IMR-90 (cell line): ENCODE measurements around the gene RAB11FIP3. TPM values are rescaled to one million over a fixed set of nuclear protein-coding genes. Genes with fewer than 3 reads are reported as not detected.

Experiments used
- ATAC-seq: fragments of 200-7000 bp; cut with Tn5 transposase; 2 replicates; pipeline ENCODE4 v1.9.1; 2020; ENCODE audit warnings: low read depth, mild to moderate bottlenecking, moderate library complexity
- BruUV-seq: library from RNA; stranded (reverse); fragments of 400-500 nt; replicated peaks from 2 replicates; lab custom pipeline; 2021; lab: Mats Ljungman, UMichigan
- CTCF ChIA-PET: fragments of 300-600 bp; formaldehyde crosslinking; extraction: SDS; loops from one replicate; lab custom pipeline; 2021; ENCODE audit warnings: antibody characterized with exemption; lab: Yijun Ruan, JAX
- POLR2A ChIA-PET: fragments of 300-600 bp; sonication (Branson Sonifier 250); formaldehyde crosslinking; loops from one replicate; lab custom pipeline; 2022; ENCODE audit warnings: antibody characterized with exemption; ENCODE audit not compliant: unreplicated experiment; lab: Charles Lee
- DNase-seq: peaks from one replicate; pipeline ENCODE4 v3.0.0; 2013
- H2AFZ ChIP-seq: replicated peaks from 2 replicates; pipeline ENCODE3; 2013; ENCODE audit warnings: low read length, mild to moderate bottlenecking; ENCODE audit not compliant: poor library complexity
- H2AK5ac ChIP-seq: 2 replicates; pipeline ENCODE4 v1.6.1; 2013; ENCODE audit warnings: low read depth, low read length, inconsistent platforms
- H2AK9ac ChIP-seq: replicated peaks from 2 replicates; pipeline ENCODE3; 2013; ENCODE audit warnings: mild to moderate bottlenecking, low read depth, low read length, moderate library complexity; ENCODE audit not compliant: poor library complexity
- H2BK120ac ChIP-seq: 2 replicates; pipeline ENCODE4 v1.6.1; 2013; ENCODE audit warnings: low read depth, low read length, inconsistent platforms
- H2BK15ac ChIP-seq: 3 replicates; pipeline ENCODE4 v1.6.1; 2013; ENCODE audit warnings: low read depth, low read length, inconsistent platforms
- H2BK20ac ChIP-seq: 2 replicates; pipeline ENCODE4 v1.6.1; 2013; ENCODE audit warnings: low read depth, mild to moderate bottlenecking, inconsistent platforms, low read length, moderate library complexity
- H2BK5ac ChIP-seq: 2 replicates; pipeline ENCODE4 v1.6.1; 2013; ENCODE audit warnings: mild to moderate bottlenecking, low read depth, low read length, inconsistent platforms; ENCODE audit not compliant: poor library complexity, severe bottlenecking
- H3K14ac ChIP-seq: replicated peaks from 2 replicates; pipeline ENCODE4 v1.6.1; 2013; ENCODE audit warnings: low read depth, low read length, inconsistent platforms
- H3K18ac ChIP-seq: 2 replicates; pipeline ENCODE4 v1.6.1; 2013; ENCODE audit warnings: low read depth, low read length, control low read depth
- H3K23ac ChIP-seq: 2 replicates; pipeline ENCODE4 v1.6.1; 2013; ENCODE audit warnings: low read depth, low read length, inconsistent platforms
- H3K27ac ChIP-seq: 2 replicates; pipeline ENCODE4 v1.5.1; 2013; ENCODE audit warnings: mild to moderate bottlenecking, control low read depth, low read length; ENCODE audit not compliant: insufficient read depth
- H3K27me3 ChIP-seq: 2 replicates; pipeline ENCODE4 v1.6.1; 2013; ENCODE audit warnings: low read length; ENCODE audit not compliant: control insufficient read depth, insufficient read depth
- H3K36me3 ChIP-seq: 2 replicates; pipeline ENCODE4 v1.6.1; 2013; ENCODE audit warnings: low read length, mixed read lengths; ENCODE audit not compliant: control insufficient read depth, insufficient read depth
- H3K4ac ChIP-seq: 2 replicates; pipeline ENCODE4 v1.6.1; 2013; ENCODE audit warnings: low read depth, low read length, inconsistent platforms
- H3K4me1 ChIP-seq: 2 replicates; pipeline ENCODE4 v1.6.1; 2013; ENCODE audit warnings: low read length, mixed read lengths; ENCODE audit not compliant: control insufficient read depth, insufficient read depth
- H3K4me2 ChIP-seq: 2 replicates; pipeline ENCODE4 v1.6.1; 2013; ENCODE audit warnings: low read depth, mild to moderate bottlenecking, control low read depth, low read length, moderate library complexity
- H3K4me3 ChIP-seq: 2 replicates; pipeline ENCODE4 v1.5.1; 2013; ENCODE audit warnings: low read depth, mild to moderate bottlenecking, control low read depth, low read length, moderate library complexity; ENCODE audit not compliant: insufficient read depth
- H3K56ac ChIP-seq: 2 replicates; pipeline ENCODE4 v1.6.1; 2013; ENCODE audit warnings: low read length, inconsistent platforms; ENCODE audit not compliant: insufficient read depth; ENCODE audit errors: extremely low read depth
- H3K79me1 ChIP-seq, 2 experiments: 2 replicates each; pipeline ENCODE4 v1.6.1; 2013; ENCODE audit warnings: low read length in 2 of 2, inconsistent platforms in 1 of 2, low read depth in 1 of 2
- H3K9ac ChIP-seq: 2 replicates; pipeline ENCODE4 v1.6.1; 2013; ENCODE audit warnings: low read depth, low read length, control low read depth
- H3K9me1 ChIP-seq: 2 replicates; pipeline ENCODE4 v1.6.1; 2013; ENCODE audit warnings: low read length, inconsistent platforms; ENCODE audit not compliant: insufficient read depth
- H3K9me3 ChIP-seq: 2 replicates; pipeline ENCODE4 v1.6.1; 2013; ENCODE audit warnings: low read length; ENCODE audit not compliant: control insufficient read depth, insufficient read depth
- H4K20me1 ChIP-seq: 2 replicates; pipeline ENCODE4 v1.6.1; 2013; ENCODE audit warnings: low read length, inconsistent platforms; ENCODE audit not compliant: insufficient read depth
- H4K5ac ChIP-seq: 2 replicates; pipeline ENCODE4 v1.6.1; 2013; ENCODE audit warnings: mild to moderate bottlenecking, low read depth, low read length, control low read depth
- H4K8ac ChIP-seq, 2 experiments: 2 replicates each; pipeline ENCODE4 v1.6.1; 2013; ENCODE audit warnings: low read depth in 2 of 2, low read length in 2 of 2, control low read depth in 1 of 2, inconsistent platforms in 1 of 2
- H4K91ac ChIP-seq: 2 replicates; pipeline ENCODE4 v1.6.1; 2013; ENCODE audit warnings: low read depth, low read length, inconsistent platforms; ENCODE audit not compliant: insufficient read depth
- BHLHE40 ChIP-seq: fragments of 150-350 bp; IDR thresholded peaks from 2 replicates; pipeline ENCODE4 v1.6.1; 2016; ENCODE audit warnings: mild to moderate bottlenecking, low read depth, low read length
- CEBPB ChIP-seq: IDR thresholded peaks from 2 replicates; pipeline ENCODE4 v1.6.1; 2012; ENCODE audit warnings: low read depth, low read length, improper control_type of control experiment
- CHD1 ChIP-seq: IDR thresholded peaks from 2 replicates; pipeline ENCODE4 v1.6.1; 2012; ENCODE audit warnings: low read depth, low read length, improper control_type of control experiment
- FOS ChIP-seq: fragments of 150-350 bp; IDR thresholded peaks from 2 replicates; pipeline ENCODE4 v1.6.1; 2016; ENCODE audit warnings: low read depth, low read length
- MAFK ChIP-seq: IDR thresholded peaks from 2 replicates; pipeline ENCODE4 v1.6.1; 2012; ENCODE audit warnings: low read depth, low read length, improper control_type of control experiment
- MAZ ChIP-seq: IDR thresholded peaks from 2 replicates; pipeline ENCODE4 v1.6.1; 2012; ENCODE audit warnings: low read depth, mild to moderate bottlenecking, low read length, improper control_type of control experiment, moderate library complexity, borderline replicate concordance
- MXI1 ChIP-seq: IDR thresholded peaks from 2 replicates; pipeline ENCODE4 v1.6.1; 2012; ENCODE audit warnings: low read depth, mild to moderate bottlenecking, low read length, moderate library complexity, borderline replicate concordance
- NFE2L2 ChIP-seq: fragments of 150-350 bp; IDR thresholded peaks from 2 replicates; pipeline ENCODE4 v1.6.1; 2016; ENCODE audit warnings: low read depth, mild to moderate bottlenecking, low read length
- POLR2A ChIP-seq: IDR thresholded peaks from 2 replicates; pipeline ENCODE4 v1.6.1; 2012; ENCODE audit warnings: mild to moderate bottlenecking, low read depth, low read length
- RCOR1 ChIP-seq: IDR thresholded peaks from 2 replicates; pipeline ENCODE4 v1.6.1; 2012; ENCODE audit warnings: mild to moderate bottlenecking, low read length, improper control_type of control experiment; ENCODE audit not compliant: insufficient replicate concordance
- RFX5 ChIP-seq: IDR thresholded peaks from 2 replicates; pipeline ENCODE4 v1.8.0; 2012; ENCODE audit warnings: low read depth, mild to moderate bottlenecking, low read length, moderate library complexity
- SMC3 ChIP-seq: fragments of 150-350 bp; IDR thresholded peaks from 2 replicates; pipeline ENCODE4 v1.6.1; 2016; ENCODE audit warnings: low read depth, mild to moderate bottlenecking, antibody characterized with exemption, low read length, moderate library complexity
- WGBS, 2 experiments: methylation state at CpG; one replicate each; pipeline versions ENCODE4 v1.1.5 to v1.1.7; 2013; ENCODE audit warnings: missing lambda C conversion rate in 2 of 2; ENCODE audit not compliant: insufficient read length in 1 of 2; ENCODE audit errors: extremely low coverage in 2 of 2; 5-methylcytosine and 5-hydroxymethylcytosine counted together
- dilution Hi-C: fragments of 300-500 bp; cut with HindIII; formaldehyde crosslinking; loops from one replicate; pipeline ENCODE4 v1.14.3; 2018; ENCODE audit warnings: low sequenced_read_pairs; ENCODE audit not compliant: unreplicated experiment
- in situ Hi-C: fragments of 300-500 bp; cut with MboI; formaldehyde crosslinking; loops from 3 replicates; pipeline ENCODE4 v1.14.3; 2019; ENCODE audit warnings: low sequenced_read_pairs, inconsistent platforms, mixed read lengths
- intact Hi-C: fragments of 100-400 bp; cut with micrococcal nuclease; formaldehyde crosslinking; loops from 2 replicates; pipeline ENCODE4 v1.10.0; 2022
- polyA plus RNA-seq, 3 experiments: library from polyadenylated mRNA; depleted of rRNA; stranded (reverse); fragments of >200 nt; gene quantifications; 2 replicates each; pipeline ENCODE4 v1.2.3, GENCODE V29; 2012; ENCODE audit warnings: low replicate concordance in 1 of 3
- total RNA-seq: library from RNA; depleted of rRNA; stranded (reverse); fragments of >200 nt; gene quantifications from 2 replicates; pipeline ENCODE4 v1.2.3, GENCODE V29; 2012
- TF ChIP-seq, protein P1 (sequence below): fragments of 150-350 bp; IDR thresholded peaks from 2 replicates; pipeline ENCODE4 v1.6.1; 2016; ENCODE audit warnings: low read depth, mild to moderate bottlenecking, low read length, moderate library complexity, borderline replicate concordance
- TF ChIP-seq, protein P2 (sequence below): conservative IDR thresholded peaks from 2 replicates; pipeline ENCODE4 v1.5.1; 2012; ENCODE audit warnings: mild to moderate bottlenecking, low read depth, low read length, improper control_type of control experiment
- TF ChIP-seq, protein P3 (sequence below): fragments of 150-350 bp; IDR thresholded peaks from 2 replicates; pipeline ENCODE4 v1.6.1; 2017; ENCODE audit warnings: mild to moderate bottlenecking, antibody characterized with exemption, low read length, low read depth

The RAB11FIP3 gene
- total and polyA plus RNA-seq, 2 of the 4 experiments (the other 2 are of a cell fraction), result 7.5 to 22.5 TPM

DNA sequence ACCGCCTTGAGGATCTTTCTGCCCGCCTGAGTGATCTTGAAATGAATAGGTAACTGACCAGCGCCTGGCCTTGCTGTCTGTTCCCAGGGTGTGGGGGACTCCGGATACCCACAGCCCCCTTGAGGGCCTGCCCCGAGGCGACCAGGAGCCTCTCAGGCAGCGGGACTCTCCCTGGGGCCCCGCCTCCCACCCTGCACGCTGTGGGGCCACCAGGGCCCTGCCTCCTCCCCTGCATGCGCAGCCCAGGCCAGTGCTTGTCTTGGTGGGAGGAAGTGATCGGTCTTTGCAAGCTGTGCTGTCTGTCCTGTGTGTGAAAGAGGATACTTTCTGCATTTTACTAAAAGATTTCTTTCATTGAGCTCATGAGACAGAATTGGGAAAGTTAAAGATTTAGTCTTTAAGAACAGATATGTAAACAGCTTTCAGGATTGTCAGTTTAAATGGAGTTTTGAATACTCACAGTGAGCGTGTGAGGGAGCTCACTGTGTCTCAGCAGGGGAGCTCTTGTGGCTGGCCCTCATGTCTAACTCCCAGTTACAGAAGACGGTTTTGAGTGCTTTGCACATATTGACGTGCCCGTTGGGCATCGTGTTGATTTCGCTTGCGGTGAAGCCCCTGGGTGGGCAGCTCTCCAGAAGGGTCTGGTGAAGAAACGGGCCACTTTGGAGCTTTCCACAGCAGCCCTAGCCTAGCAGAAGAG, 65.9 kb downstream of the RAB11FIP3 start:
- Histone ChIP-seq H3K56ac (no peak overlapping the region), H3K27me3 (no peaks in the 10 kb centered on the region), H2BK15ac (no peak overlapping the region), H3K23ac (no peak overlapping the region), H3K4me1 (no peaks in the 10 kb centered on the region; the same call in 1 of the 2 replicates), H4K20me1 (peaks cover 4% of the 10 kb centered on the region; the same call in 1 of the 2 replicates), H3K36me3 (peaks cover 27% of the 10 kb centered on the region), H2AFZ (no peak overlapping the region), H3K9me3 (no peaks in the 10 kb centered on the region), H2BK20ac (no peak overlapping the region), H3K4me2 (no peak overlapping the region), H4K5ac (no peak overlapping the region), H2AK5ac (no peak overlapping the region), H2BK5ac (no peak overlapping the region), H3K4ac (no peak overlapping the region), H3K9me1 (peaks cover 4% of the 10 kb centered on the region; the same call in 1 of the 2 replicates), H3K9ac (no peak overlapping the region), H4K91ac (no peak overlapping the region), H3K14ac (no peak overlapping the region), H3K18ac (no peak overlapping the region), H3K79me1 (peaks cover 0 to 11% of the 10 kb centered on the region in 2 experiments; a peak in 1 of 4 replicates), H3K27ac (no peak overlapping the region), H2AK9ac (no peak overlapping the region), H4K8ac (no peak overlapping the region), H2BK120ac (no peak overlapping the region), H3K4me3 (no peak overlapping the region)
- WGBS, 2 experiments, result 98% methylated on average over 8 of the region's 19 CpGs; no CpG with 5 or more reads in 1 of the 2 experiments
- peak; percentile 64; the same call in 1 of the 2 replicates for ATAC-seq
- intact Hi-C loops, result no loop called here
- dilution Hi-C loops, result no loop called here
- in situ Hi-C loops, result no loop called here
- no TSS peak for BruUV-seq
- ChIA-PET CTCF (no interaction called here), POLR2A (no interaction called here)
- no peak for DNase-seq
- TF ChIP-seq MXI1 (no peak), FOS (no peak), MAFK (no peak), CHD1 (no peak), MAZ (no peak), BHLHE40 (no peak), CEBPB (no peak), POLR2A (no peak), RCOR1 (no peak), SMC3 (no peak), NFE2L2 (no peak), RFX5 (no peak)
- TF ChIP-seq, protein P1, sequence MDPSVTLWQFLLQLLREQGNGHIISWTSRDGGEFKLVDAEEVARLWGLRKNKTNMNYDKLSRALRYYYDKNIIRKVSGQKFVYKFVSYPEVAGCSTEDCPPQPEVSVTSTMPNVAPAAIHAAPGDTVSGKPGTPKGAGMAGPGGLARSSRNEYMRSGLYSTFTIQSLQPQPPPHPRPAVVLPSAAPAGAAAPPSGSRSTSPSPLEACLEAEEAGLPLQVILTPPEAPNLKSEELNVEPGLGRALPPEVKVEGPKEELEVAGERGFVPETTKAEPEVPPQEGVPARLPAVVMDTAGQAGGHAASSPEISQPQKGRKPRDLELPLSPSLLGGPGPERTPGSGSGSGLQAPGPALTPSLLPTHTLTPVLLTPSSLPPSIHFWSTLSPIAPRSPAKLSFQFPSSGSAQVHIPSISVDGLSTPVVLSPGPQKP, result no peak
- TF ChIP-seq, protein P2, sequence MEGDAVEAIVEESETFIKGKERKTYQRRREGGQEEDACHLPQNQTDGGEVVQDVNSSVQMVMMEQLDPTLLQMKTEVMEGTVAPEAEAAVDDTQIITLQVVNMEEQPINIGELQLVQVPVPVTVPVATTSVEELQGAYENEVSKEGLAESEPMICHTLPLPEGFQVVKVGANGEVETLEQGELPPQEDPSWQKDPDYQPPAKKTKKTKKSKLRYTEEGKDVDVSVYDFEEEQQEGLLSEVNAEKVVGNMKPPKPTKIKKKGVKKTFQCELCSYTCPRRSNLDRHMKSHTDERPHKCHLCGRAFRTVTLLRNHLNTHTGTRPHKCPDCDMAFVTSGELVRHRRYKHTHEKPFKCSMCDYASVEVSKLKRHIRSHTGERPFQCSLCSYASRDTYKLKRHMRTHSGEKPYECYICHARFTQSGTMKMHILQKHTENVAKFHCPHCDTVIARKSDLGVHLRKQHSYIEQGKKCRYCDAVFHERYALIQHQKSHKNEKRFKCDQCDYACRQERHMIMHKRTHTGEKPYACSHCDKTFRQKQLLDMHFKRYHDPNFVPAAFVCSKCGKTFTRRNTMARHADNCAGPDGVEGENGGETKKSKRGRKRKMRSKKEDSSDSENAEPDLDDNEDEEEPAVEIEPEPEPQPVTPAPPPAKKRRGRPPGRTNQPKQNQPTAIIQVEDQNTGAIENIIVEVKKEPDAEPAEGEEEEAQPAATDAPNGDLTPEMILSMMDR, result no peak
- TF ChIP-seq, protein P3, sequence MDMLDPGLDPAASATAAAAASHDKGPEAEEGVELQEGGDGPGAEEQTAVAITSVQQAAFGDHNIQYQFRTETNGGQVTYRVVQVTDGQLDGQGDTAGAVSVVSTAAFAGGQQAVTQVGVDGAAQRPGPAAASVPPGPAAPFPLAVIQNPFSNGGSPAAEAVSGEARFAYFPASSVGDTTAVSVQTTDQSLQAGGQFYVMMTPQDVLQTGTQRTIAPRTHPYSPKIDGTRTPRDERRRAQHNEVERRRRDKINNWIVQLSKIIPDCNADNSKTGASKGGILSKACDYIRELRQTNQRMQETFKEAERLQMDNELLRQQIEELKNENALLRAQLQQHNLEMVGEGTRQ, result no peak
